Measurements from ENCODE around the gene TCP1.

DNA sequence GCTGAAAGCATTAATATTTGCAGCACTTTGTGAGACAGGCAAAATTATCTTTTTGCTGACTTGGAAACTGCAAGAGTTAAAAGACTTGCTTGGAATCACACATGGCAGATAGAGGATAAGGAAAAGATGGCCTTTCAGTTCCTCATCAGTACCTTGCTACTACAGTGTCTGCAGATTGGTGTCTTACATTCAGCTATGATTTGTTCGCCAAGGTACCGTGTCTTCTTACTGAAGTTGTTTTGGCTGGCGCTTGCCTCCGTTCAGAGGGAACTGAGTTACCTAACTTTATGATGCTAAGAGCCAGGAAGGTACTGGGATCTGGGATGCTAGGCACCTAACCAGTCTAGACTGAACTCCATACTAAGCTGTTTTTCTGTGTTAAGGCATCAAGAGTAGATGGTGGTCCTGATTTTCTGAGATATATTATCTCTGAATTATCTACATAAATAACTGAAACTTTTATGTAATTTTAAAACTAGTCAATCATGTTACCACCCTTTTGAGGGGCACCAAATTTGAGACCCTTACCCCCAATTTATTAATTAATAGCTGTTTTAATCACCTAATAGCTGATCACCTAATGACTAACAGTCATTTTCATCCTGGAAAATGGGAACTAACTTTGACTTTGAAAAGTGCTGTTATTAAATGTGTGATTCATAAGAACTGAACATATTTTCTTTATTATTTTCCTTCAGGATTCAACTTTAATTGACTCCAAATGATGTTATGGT is 59.6 kb downstream of the TCP1 start:
- TF ChIP-seq POLR2A (IDR thresholded peaks at IDR 0.05), result no peak
- TF ChIP-seq, protein P1, sequence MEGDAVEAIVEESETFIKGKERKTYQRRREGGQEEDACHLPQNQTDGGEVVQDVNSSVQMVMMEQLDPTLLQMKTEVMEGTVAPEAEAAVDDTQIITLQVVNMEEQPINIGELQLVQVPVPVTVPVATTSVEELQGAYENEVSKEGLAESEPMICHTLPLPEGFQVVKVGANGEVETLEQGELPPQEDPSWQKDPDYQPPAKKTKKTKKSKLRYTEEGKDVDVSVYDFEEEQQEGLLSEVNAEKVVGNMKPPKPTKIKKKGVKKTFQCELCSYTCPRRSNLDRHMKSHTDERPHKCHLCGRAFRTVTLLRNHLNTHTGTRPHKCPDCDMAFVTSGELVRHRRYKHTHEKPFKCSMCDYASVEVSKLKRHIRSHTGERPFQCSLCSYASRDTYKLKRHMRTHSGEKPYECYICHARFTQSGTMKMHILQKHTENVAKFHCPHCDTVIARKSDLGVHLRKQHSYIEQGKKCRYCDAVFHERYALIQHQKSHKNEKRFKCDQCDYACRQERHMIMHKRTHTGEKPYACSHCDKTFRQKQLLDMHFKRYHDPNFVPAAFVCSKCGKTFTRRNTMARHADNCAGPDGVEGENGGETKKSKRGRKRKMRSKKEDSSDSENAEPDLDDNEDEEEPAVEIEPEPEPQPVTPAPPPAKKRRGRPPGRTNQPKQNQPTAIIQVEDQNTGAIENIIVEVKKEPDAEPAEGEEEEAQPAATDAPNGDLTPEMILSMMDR (IDR thresholded peaks at IDR 0.05), result no peak
